ACC112 (cell line): ENCODE measurements around the gene RANGRF.

Experiments used
- H2AFZ ChIP-seq: fragments of 200-600 bp; sonication (generic); one replicate; pipeline ENCODE4 v1.6.0; 2017; ENCODE audit warnings: antibody characterized with exemption, low read length; ENCODE audit not compliant: unreplicated experiment
- H3K27ac ChIP-seq: fragments of 200-600 bp; sonication (generic); 2 replicates; pipeline ENCODE4 v1.5.1; 2014; ENCODE audit warnings: low read depth, mild to moderate bottlenecking, antibody characterized with exemption, low read length, moderate library complexity
- H3K27me3 ChIP-seq: fragments of 200-600 bp; sonication (generic); 2 replicates; pipeline ENCODE4 v1.6.1; 2014; ENCODE audit warnings: mild to moderate bottlenecking, antibody characterized with exemption, low read length, moderate library complexity, mixed read lengths; ENCODE audit not compliant: insufficient read depth
- H3K36me3 ChIP-seq: fragments of 200-600 bp; sonication (generic); 2 replicates; pipeline ENCODE4 v1.6.1; 2016; ENCODE audit warnings: mild to moderate bottlenecking, antibody characterized with exemption, low read length, moderate library complexity, mixed read lengths; ENCODE audit not compliant: insufficient read depth
- H3K4me1 ChIP-seq: fragments of 200-600 bp; sonication (generic); one replicate; pipeline ENCODE4 v1.6.1; 2016; ENCODE audit warnings: low read length, mixed read lengths; ENCODE audit not compliant: insufficient read depth, unreplicated experiment, control insufficient read depth
- H3K4me3 ChIP-seq: fragments of 200-600 bp; sonication (generic); 2 replicates; pipeline ENCODE4 v1.5.1; 2014; ENCODE audit warnings: mild to moderate bottlenecking, low read depth, low read length
- H3K79me2 ChIP-seq: fragments of 200-600 bp; sonication (generic); one replicate; pipeline ENCODE4 v1.6.0; 2016; ENCODE audit warnings: low read length; ENCODE audit not compliant: control insufficient read depth, unreplicated experiment, insufficient read depth

The RANGRF gene

DNA sequence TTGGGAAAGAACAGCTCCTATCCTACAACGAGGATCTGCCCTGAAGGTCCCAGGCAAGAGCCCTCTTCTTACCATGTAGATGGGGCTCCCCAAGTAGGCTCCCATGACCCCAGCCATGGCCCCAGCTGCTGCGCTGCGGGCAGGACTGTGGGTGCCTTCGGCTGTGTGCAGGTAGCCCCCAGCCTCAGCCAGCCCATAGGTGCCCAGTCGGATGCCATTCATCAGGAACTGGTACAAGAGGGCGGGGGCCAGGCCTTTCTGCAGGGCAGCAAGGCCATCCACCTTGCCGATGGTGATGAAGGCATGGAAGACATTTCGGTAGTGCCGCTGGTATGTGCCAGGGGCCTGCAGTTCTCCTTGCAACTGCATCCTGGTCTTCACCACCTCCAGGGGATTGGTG, 5.9 kb downstream of the RANGRF start:
- Histone ChIP-seq H2AFZ (no peak overlapping the region), H3K4me3 (peak overlapping the region; percentile 93), H3K36me3 (no peaks in the 10 kb centered on the region), H3K79me2 (peaks cover 5% of the 10 kb centered on the region), H3K27ac (no peak overlapping the region), H3K4me1 (peaks cover 21% of the 10 kb centered on the region), H3K27me3 (no peaks in the 10 kb centered on the region)

DNA sequence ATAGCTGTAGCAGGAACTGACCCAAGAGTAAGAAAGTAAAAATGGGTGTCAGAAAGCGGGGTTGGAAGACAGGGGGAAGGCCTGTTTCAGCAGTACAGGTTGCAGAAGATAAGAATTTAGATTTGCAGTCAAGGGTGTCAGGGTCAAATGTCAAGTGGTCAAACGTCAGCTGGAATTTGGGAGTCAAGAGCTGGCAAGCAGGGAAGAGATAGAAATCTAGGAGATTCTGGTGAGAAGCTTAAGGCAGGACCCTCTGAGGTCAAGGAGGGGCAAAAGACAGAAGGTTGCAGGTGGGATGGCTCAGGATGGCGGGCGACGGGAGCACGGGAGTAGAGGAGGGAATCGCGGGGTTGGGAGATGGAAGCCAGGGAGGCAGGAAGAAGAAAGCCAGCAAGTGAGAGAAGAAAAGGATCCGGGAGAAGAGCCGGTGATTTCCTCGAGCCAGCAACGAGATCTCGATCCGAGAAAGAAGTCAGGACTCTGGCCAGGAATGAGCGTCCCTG, 6.4 kb downstream of the RANGRF start:
- H3K27me3 ChIP-seq, result no peaks in the 10 kb centered on the region
- peaks cover 16% of the 10 kb centered on the region for H3K4me1 ChIP-seq
- peak overlapping the region; percentile 95 for H2AFZ ChIP-seq
- H3K36me3 ChIP-seq, result no peaks in the 10 kb centered on the region
- H3K4me3 ChIP-seq, result peak overlapping the region; percentile 93
- H3K27ac ChIP-seq, result peak overlapping the region; percentile 78
- peaks cover under 1% of the 10 kb centered on the region for H3K79me2 ChIP-seq

DNA sequence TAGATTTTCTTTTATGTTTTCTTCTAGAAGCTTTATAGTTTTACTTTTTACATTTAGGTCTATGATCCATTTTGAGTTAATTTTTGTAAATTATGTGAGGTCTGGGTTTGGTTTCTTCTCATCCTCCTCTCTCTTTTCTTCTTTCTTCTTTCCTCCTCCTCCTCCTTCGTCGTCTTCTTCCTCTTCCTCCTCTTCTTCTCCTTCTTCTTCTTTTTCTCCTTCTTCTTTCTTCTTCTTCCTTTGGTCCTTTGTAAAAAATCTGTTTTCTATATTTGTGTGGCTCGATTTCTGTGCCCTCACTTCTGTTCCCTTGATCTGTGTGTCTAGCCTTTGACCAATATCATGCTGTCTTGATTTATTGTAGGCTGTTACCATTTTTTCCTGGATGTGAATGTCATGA, 11.8 kb downstream of the RANGRF start:
- Histone ChIP-seq H3K4me1 (peaks cover 5% of the 10 kb centered on the region), H3K4me3 (no peak overlapping the region), H3K27ac (no peak overlapping the region), H3K27me3 (no peaks in the 10 kb centered on the region), H2AFZ (peak overlapping the region; percentile 45), H3K79me2 (no peaks in the 10 kb centered on the region), H3K36me3 (no peaks in the 10 kb centered on the region)

DNA sequence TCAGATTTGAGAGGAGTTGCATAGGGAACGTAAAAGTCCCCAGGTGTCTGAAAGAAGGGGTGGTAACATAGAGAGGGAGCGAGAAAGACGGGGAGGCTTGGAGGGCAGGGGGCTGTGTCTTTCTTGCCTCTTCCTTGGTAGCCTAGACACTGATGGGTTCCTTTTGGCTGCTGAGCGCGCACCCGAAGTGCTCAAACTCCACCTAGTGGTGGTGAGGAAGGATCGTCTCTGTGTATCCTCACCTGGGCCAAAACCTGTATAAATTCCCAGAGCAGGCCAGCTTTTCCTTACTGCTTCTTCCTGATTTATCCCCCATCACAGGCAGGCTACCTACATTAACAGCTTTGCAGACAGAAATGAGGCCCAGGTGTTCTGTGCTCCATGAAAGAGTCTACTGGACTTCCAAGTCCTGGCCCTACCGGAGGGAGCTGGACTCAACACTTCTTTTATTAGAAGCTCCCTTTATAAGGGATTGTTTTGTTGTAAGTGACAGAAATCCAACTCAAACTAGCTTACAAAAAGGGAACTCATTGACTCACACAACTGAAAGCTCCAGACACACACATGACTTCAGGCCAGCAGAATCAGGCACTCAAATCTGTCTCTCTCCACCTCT, 12.3 kb downstream of the RANGRF start:
- no peak overlapping the region for H3K27ac ChIP-seq
- H3K4me1 ChIP-seq, result peaks cover 5% of the 10 kb centered on the region
- H3K79me2 ChIP-seq, result no peaks in the 10 kb centered on the region
- H3K27me3 ChIP-seq, result no peaks in the 10 kb centered on the region
- H3K36me3 ChIP-seq, result no peaks in the 10 kb centered on the region
- H2AFZ ChIP-seq, result peak overlapping the region; percentile 45
- no peak overlapping the region for H3K4me3 ChIP-seq

DNA sequence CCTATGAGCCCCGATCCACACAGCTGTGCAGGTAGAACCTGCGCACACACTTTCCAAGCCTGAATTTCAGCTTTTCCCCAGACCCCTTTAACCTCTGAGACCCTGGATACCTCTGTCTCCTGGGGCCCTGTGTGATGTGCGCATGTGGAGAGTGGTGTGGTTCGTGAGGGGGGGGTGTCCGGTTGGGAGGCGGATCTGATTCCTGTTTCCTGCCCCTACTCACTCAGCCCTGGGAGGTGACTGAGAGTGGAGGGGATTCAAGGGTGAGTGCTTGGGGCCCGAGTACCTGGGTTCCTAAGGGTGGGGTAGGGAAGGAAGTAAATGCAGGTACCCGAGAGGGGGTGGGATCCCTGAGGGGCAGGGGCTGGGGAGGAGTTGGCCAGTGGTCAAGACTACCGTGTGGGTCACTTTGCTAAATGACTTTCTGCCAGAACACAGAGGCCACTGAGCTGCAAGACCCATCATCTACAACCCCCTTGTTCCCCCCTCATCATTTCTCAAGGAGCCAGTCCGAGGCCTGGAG, 22.2 kb downstream of the RANGRF start:
- no peak overlapping the region for H3K4me3 ChIP-seq
- no peak overlapping the region for H2AFZ ChIP-seq
- no peaks in the 10 kb centered on the region for H3K79me2 ChIP-seq
- no peak overlapping the region for H3K27ac ChIP-seq
- H3K36me3 ChIP-seq, result no peaks in the 10 kb centered on the region
- peaks cover 48% of the 10 kb centered on the region for H3K27me3 ChIP-seq
- no peaks in the 10 kb centered on the region for H3K4me1 ChIP-seq

DNA sequence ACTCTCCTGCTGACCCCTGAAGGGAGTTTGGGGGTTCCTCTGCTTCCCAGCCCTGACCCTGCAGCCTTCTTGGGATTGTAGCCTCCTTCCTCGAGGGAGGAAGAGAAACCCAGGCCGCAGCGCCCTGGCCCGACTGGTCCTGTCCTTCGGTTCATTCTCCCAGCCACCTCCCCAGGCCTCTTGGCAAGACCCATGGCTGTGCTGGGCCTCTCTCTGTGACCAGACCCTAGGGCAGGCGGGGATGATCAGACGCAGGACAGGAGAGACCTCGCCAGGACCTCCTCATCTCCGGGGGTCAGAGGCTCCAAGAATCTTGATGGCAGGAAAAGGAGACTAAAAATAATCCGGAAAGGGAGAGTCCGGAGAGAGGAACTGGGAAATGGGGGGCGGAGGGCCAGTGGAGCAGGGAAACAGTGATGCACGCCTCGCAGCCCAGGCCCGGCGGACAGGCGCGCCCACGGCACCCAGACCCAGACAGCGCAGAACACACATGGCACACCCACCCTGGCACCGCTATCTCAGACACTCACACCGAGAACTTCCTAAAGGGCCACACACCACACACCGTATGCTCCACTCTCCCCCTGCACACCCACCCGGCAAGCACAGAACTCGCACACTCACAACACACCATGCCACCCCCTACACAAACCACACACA, 22.8 kb downstream of the RANGRF start:
- H3K79me2 ChIP-seq, result no peaks in the 10 kb centered on the region
- no peak overlapping the region for H2AFZ ChIP-seq
- H3K27ac ChIP-seq, result no peak overlapping the region
- H3K4me3 ChIP-seq, result no peak overlapping the region
- H3K27me3 ChIP-seq, result peaks cover 54% of the 10 kb centered on the region
- H3K4me1 ChIP-seq, result no peaks in the 10 kb centered on the region
- H3K36me3 ChIP-seq, result no peaks in the 10 kb centered on the region

DNA sequence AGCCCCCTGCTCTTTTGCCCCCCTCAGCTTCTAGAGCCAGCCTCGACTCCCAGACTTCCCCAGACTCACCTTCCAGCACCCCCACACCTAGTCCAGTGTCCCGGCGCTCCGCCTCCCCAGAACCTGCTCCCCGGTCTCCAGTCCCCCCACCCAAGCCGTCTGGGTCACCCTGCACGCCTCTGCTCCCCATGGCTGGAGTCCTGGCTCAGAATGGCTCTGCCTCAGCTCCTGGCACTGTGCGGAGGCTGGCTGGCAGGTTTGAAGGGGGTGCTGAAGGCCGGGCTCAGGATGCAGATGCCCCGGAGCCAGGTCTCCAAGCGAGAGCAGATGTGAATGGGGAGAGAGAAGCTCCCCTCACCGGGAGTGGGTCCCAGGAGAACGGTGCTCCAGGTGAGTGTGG, 23.8 kb downstream of the RANGRF start:
- Histone ChIP-seq H3K27me3 (peaks cover 61% of the 10 kb centered on the region), H2AFZ (no peak overlapping the region), H3K4me3 (no peak overlapping the region), H3K36me3 (no peaks in the 10 kb centered on the region), H3K4me1 (no peaks in the 10 kb centered on the region), H3K79me2 (no peaks in the 10 kb centered on the region), H3K27ac (no peak overlapping the region)

DNA sequence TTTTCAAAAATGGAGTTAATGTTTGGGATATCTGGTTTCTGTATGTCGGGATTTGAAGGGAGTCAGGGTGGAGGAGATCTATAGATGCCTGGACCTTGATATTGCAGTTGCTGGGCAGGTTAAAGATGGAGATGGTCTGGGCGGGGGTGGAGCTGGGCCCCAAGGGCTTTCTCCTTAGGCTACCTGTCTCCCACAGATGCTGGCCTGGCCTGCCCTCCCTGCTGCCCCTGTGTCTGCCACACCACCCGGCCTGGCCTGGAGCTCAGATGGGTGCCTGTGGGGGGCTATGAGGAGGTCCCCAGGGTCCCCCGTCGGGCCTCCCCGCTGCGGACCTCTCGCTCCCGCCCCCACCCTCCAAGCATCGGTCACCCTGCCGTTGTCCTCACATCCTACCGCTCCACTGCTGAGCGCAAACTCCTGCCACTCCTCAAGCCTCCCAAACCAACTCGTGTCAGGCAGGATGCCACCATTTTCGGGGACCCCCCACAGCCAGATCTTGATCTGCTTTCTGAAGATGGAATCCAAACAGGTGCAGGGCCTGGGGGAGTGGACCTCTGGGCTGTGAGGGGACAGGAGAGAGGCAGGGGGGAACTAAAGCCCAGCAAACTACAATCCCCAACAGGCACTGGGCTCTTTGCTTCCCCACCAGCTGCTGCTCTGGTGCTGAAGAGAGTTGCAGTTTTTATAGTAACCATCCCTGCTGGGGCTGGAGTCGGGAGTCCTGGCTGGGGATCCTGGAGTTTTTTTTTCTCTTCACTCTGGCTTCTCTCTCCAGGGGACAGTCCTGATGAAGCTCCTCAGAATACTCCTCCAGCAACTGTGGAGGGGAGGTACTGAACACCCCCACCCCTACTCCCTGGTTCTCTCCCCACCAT, 24.5 kb downstream of the RANGRF start:
- peaks cover 65% of the 10 kb centered on the region for H3K27me3 ChIP-seq
- no peak overlapping the region for H2AFZ ChIP-seq
- H3K36me3 ChIP-seq, result no peaks in the 10 kb centered on the region
- no peaks in the 10 kb centered on the region for H3K79me2 ChIP-seq
- no peak overlapping the region for H3K27ac ChIP-seq
- no peak overlapping the region for H3K4me3 ChIP-seq
- H3K4me1 ChIP-seq, result no peaks in the 10 kb centered on the region

DNA sequence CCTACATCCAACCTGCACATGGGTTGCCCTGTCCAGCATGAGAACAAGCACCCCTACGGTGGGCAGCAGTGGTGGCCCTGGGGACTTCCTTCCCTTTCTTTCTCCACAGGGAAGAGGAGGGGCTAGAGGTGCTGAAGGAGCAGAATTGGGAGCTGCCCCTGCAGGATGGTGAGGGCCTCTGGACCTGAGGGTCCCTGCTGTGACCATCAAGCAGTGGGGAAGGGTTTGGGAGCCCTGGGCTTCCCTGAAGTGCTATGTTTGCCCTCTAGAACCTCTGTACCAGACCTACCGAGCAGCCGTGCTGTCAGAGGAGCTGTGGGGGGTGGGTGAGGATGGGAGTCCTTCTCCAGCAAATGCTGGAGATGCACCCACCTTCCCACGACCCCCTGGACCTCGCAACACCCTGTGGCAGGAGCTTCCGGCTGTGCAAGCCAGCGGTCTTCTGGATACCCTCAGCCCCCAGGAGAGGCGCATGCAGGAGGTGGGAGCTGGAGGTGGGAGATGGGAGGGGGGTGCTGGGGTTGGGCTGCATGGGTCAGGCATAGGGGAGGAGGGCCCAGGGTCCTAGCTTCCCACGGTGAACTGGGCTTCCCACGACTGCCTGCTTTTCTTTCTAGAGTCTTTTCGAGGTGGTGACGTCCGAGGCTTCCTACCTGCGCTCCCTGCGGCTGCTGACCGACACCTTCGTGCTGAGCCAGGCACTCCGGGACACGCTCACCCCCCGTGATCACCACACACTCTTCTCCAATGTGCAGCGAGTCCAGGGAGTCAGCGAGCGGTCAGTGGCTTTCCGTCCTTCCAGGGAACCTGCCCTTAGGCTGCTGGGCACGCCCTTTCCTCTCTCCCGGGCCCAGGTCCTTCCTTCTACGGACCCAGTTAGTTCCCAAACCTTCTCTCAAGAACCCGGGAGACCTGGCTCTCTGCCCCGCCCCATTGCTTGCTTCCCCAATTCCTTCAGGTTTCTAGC, 26.6 kb downstream of the RANGRF start:
- Histone ChIP-seq H3K4me3 (peak overlapping the region; percentile 50), H3K4me1 (no peaks in the 10 kb centered on the region), H3K79me2 (no peaks in the 10 kb centered on the region), H3K36me3 (no peaks in the 10 kb centered on the region), H3K27ac (no peak overlapping the region), H3K27me3 (peaks cover 69% of the 10 kb centered on the region), H2AFZ (no peak overlapping the region)

DNA sequence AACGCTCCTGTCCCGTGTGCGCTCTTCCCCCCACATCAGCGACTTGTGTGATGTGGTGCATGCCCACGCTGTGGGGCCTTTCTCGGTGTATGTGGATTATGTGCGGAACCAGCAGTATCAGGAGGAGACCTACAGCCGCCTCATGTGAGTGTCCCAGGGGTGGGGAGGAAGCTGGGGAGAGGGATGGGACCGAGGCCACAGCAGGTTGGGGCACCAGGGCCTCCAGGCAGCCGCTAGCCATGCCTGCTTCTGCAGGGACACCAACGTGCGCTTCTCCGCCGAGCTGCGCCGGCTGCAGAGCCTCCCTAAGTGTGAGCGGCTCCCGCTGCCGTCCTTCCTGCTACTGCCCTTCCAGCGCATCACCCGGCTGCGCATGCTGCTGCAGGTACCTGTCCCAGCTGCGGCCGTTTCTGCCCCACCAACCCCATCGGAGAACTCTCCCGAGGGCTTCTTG, 27.3 kb downstream of the RANGRF start:
- Histone ChIP-seq H2AFZ (no peak overlapping the region), H3K27ac (no peak overlapping the region), H3K4me1 (no peaks in the 10 kb centered on the region), H3K27me3 (peaks cover 69% of the 10 kb centered on the region), H3K4me3 (peak overlapping the region; percentile 50), H3K36me3 (no peaks in the 10 kb centered on the region), H3K79me2 (no peaks in the 10 kb centered on the region)
